Measurements from ENCODE around the gene E2F2. TPM values are rescaled to one million over a fixed set of nuclear protein-coding genes. Genes with fewer than 3 reads are reported as not detected.

Gene E2F2
- total and polyA plus RNA-seq, 2 experiments from 2014 or later = 0.78 to 3.4 TPM

- Mint-ChIP-seq H3K27me3 (ENCODE audit: insufficient read depth, low read depth, poor library complexity) (peaks cover 6% of the 10 kb centered on the region), H3K9me3 (no peaks in the 10 kb centered on the region), H3K4me1 (peaks cover 39% of the 10 kb centered on the region), H3K4me3 (no peak overlapping the region), H3K36me3 (ENCODE audit: low read depth) (no peaks in the 10 kb centered on the region), H3K27ac (no peak overlapping the region)
- ATAC-seq (no peak), DNase-seq (ENCODE audit: low spot score) (no peak)
- no peak for TF ChIP-seq EZH2 (IDR thresholded peaks at IDR 0.05; ENCODE audit: low read depth, unreplicated experiment)
- TF ChIP-seq ZNF462 (CRISPR knock-in tag; IDR thresholded peaks at IDR 0.05) = no peak
- no peak for TF ChIP-seq REST (IDR thresholded peaks at IDR 0.05; ENCODE audit: unreplicated experiment)
- no peak for TF ChIP-seq JUNB (IDR thresholded peaks at IDR 0.05; ENCODE audit: unreplicated experiment)
- TF ChIP-seq NANOG (IDR thresholded peaks at IDR 0.05; ENCODE audit: borderline replicate concordance) = no peak
- TF ChIP-seq ETS1 (IDR thresholded peaks at IDR 0.05) = no peak
- TF ChIP-seq ZNF331 (CRISPR knock-in tag; IDR thresholded peaks at IDR 0.05; ENCODE audit: low read depth) = no peak
- H3K27me3 ChIP-seq (ENCODE audit: insufficient read depth) = no peaks in the 10 kb centered on the region
- H3K27ac ChIP-seq (ENCODE audit: low read depth) = no peak overlapping the region
- no peak overlapping the region for H3K4me3 ChIP-seq
- no peak overlapping the region for H3K4me2 ChIP-seq
- H3K4me1 ChIP-seq (ENCODE audit: insufficient read depth) = peaks cover 42% of the 10 kb centered on the region
- peaks cover 8% of the 10 kb centered on the region; the same call in 1 of the 2 replicates for H3F3A ChIP-seq (replicated peaks; ENCODE audit: low read depth)
- H3K9me2 ChIP-seq (ENCODE audit: insufficient read depth) = no peaks in the 10 kb centered on the region
- H3K36me3 ChIP-seq (ENCODE audit: insufficient read depth) = no peaks in the 10 kb centered on the region
- H4K20me1 ChIP-seq (replicated peaks; ENCODE audit: insufficient read depth) = peaks cover 60% of the 10 kb centered on the region
- no peak overlapping the region for H2AFZ ChIP-seq
- peaks cover 86% of the 10 kb centered on the region for H3K79me2 ChIP-seq (replicated peaks; ENCODE audit: insufficient read depth)
These were observed 51.4 kb downstream of the E2F2 start for GRCh38 chr1:23479666-23479941.

Measured in GM23338 (cell line).